Measurements from ENCODE around the gene PCDHGB6.
"Not testable (repeated sequence)": the region's sequence is repeated elsewhere in the genome, so short reads cannot be mapped to it uniquely, and the experiment has no call there.

The PCDHGB6 gene

DNA sequence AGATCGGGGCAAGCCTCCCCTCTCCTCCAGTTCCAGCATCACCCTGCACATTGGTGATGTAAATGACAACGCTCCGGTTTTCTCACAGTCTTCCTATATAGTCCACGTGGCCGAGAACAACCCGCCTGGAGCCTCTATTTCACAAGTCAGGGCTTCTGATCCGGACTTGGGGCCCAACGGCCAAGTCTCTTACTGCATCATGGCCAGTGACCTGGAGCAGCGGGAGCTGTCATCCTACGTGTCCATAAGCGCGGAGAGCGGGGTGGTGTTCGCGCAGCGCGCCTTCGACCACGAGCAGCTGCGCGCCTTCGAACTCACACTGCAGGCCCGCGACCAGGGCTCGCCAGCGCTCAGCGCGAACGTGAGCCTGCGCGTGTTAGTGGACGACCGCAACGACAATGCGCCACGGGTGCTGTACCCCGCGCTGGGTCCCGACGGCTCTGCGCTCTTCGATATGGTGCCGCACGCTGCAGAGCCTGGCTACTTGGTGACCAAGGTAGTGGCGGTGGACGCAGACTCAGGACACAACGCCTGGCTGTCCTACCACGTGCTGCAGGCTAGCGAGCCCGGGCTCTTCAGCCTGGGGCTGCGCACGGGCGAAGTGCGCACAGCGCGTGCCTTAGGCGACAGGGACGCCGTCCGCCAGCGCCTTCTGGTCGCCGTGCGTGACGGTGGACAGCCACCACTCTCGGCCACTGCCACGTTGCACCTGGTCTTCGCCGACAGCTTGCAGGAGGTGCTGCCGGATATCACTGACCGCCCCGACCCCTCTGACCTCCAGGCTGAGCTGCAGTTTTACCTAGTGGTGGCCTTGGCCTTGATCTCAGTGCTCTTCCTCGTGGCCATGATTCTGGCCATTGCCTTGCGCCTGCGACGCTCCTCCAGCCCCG is 18.4 kb upstream of the PCDHGB6 start:
- DNase-seq: no peak

DNA sequence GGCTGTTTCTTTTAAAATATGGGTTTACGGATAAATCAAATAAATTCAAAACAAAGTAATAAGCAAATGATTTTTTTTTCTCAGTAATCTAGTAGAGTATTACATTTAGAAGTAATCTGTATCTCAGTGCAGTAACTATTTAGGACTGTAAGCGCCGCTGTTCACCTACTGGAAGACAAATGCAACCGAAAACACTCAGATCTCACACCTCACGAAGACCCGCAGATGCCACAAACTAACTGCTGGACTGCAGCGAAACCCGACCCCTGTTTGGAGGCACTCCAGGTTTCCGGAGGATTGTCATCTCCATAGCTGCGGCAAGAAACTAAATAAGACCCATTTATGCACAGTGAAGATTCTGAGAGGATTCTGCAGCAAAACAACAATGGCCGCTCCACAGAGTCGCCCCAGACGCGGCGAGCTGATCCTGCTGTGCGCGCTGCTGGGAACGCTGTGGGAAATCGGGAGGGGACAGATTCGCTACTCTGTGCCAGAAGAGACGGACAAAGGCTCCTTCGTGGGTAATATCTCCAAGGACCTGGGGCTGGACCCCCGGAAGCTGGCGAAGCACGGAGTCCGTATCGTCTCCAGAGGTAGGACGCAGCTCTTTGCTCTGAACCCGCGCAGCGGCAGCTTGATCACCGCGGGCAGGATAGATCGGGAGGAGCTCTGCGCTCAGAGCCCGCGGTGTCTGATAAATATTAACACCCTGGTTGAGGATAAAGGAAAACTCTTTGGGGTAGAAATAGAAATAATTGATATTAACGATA is 15.2 kb upstream of the PCDHGB6 start, which contains the start of gene PCDHGA8:
PCDHGA8 (plus strand) TSS at position 205 of the 770 bp plus-strand sequence; CDS start at position 386, 181 bp downstream.
- no peak for DNase-seq

DNA sequence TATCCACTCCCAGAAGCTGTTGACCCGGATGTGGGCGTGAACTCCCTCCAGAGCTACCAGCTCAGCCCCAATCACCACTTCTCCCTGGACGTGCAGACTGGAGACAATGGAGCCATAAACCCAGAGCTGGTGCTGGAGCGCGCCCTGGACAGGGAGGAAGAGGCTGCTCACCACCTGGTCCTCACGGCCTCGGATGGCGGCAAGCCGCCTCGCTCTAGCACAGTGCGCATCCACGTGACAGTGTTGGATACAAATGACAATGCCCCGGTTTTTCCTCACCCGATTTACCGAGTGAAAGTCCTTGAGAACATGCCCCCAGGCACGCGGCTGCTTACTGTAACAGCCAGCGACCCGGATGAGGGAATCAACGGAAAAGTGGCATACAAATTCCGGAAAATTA is 14.6 kb upstream of the PCDHGB6 start:
- DNase-seq: no peak

DNA sequence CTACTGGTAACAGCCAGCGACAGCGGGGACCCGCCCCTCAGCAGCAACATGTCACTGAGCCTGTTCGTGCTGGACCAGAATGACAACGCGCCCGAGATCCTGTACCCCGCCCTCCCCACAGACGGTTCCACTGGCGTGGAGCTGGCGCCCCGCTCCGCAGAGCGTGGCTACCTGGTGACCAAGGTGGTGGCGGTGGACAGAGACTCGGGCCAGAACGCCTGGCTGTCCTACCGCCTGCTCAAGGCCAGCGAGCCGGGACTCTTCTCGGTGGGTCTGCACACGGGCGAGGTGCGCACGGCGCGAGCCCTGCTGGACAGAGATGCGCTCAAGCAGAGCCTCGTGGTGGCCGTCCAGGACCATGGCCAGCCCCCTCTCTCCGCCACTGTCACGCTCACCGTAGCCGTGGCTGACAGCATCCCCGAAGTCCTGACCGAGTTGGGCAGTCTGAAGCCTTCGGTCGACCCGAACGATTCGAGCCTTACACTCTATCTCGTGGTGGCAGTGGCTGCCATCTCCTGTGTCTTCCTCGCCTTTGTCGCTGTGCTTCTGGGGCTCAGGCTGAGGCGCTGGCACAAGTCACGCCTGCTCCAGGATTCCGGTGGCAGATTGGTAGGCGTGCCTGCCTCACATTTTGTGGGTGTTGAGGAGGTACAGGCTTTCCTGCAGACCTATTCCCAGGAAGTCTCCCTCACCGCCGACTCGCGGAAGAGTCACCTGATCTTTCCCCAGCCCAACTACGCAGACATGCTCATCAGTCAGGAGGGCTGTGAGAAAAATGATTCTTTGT is 13.2 kb upstream of the PCDHGB6 start:
- not testable (repeated sequence) for DNase-seq

DNA sequence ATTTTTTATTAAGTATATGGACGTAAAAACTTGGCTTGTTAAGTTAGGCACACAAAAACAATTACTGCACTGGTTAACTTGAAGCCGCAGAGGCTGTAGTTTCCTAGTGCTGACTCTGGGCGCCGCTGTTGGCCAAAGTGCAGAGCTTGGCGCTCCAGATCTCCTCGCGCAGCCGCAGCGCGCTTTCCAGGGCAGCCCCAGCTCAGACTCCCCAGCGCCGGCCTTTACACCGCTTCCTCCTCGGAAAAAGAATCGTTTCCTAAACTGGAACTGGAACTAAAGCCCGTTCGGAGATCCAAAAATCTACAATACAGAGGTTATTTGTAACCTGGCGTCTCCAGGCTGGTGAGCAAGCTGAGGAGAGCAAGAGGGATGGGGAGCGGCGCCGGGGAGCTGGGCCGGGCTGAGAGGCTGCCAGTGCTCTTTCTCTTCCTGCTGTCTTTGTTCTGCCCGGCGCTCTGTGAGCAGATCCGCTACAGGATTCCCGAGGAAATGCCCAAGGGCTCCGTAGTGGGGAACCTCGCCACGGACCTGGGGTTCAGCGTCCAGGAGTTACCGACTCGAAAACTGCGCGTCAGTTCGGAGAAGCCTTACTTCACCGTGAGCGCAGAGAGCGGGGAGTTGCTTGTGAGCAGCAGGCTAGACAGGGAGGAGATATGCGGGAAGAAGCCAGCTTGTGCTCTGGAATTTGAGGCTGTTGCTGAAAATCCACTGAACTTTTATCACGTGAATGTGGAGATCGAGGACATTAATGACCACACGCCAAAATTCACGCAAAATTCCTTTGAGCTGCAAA is 9.9 kb upstream of the PCDHGB6 start, which contains the start of gene PCDHGB5:
PCDHGB5 (plus strand) TSS at position 192 of the 796 bp plus-strand sequence; CDS start at position 373, 181 bp downstream.
- DNase-seq: not testable (repeated sequence)

DNA sequence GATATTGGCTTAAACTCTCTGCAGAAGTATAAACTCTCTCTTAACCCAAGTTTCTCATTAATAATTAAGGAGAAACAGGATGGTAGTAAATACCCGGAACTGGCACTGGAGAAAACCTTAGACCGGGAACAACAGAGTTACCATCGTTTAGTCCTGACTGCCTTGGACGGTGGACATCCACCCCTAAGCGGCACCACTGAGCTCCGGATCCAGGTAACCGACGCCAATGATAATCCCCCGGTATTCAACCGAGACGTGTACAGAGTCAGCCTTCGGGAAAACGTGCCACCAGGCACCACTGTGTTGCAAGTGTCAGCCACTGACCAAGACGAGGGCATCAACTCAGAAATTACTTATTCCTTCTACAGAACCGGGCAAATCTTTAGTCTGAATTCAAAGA is 9.2 kb upstream of the PCDHGB6 start:
- DNase-seq: no peak

DNA sequence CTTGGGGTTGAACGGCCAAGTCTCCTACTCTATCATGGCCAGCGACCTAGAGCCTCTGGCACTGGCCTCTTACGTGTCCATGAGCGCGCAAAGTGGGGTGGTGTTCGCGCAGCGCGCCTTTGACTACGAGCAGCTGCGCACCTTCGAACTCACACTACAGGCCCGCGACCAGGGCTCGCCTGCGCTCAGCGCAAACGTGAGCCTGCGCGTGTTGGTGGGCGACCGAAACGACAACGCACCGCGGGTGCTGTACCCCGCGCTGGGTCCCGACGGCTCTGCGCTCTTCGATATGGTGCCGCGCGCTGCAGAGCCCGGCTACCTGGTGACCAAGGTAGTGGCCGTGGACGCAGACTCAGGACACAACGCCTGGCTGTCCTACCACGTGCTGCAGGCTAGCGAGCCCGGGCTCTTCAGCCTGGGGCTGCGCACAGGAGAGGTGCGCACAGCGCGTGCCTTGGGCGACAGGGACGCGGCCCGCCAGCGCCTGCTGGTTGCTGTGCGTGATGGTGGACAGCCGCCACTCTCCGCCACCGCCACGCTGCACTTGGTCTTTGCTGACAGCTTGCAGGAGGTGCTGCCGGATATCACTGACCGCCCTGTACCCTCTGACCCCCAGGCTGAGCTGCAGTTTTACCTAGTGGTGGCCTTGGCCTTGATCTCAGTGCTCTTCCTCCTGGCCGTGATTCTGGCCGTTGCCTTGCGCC is 8.1 kb upstream of the PCDHGB6 start:
- DNase-seq: no peak

DNA sequence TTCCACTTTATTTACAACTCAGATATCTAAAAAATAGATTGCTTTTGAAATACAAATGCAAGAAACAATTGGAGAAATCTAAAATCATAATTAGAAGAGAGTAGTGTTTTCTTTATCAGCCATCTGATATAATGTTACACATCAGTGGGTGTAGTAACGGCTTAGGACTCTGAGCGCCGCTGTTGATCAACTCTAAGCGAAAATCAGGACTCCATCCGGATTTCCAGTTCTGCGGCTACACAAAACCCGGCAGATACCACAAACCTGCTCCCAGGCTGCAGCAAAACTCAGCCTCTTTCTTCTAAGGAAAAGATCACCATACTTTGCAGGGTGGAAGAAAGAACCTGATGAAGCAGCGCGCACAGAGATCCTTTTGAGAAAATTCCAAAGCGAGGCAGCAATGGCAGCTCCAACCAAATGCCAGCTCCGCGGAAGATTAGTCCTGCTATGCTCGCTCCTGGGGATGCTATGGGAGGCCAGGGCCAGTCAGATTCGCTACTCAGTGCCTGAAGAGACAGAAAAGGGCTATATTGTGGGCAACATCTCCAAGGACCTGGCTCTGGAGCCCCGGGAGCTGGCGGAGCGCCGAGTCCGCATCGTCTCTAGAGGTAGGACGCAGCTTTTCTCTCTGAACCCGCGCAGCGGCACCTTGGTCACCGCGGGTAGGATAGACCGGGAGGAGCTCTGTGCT is 5.1 kb upstream of the PCDHGB6 start, which contains the start of gene PCDHGA9:
PCDHGA9 (plus strand) TSS at position 226 of the 691 bp plus-strand sequence; CDS start at position 401, 175 bp downstream.
- DNase-seq: no peak

DNA sequence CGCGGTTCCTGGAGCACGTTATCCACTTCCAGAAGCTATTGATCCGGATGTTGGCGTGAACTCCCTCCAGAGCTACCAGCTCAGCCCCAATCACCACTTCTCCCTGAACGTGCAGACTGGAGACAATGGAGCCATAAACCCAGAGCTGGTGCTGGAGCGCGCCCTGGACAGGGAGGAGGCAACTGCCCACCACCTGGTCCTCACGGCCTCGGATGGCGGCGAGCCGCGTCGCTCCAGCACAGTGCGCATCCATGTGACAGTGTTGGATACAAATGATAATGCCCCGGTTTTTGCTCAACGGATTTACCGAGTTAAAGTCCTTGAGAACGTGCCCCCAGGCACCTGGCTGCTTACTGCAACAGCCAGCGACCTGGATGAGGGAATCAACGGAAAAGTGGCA is 4.4 kb upstream of the PCDHGB6 start:
- DNase-seq: no peak

DNA sequence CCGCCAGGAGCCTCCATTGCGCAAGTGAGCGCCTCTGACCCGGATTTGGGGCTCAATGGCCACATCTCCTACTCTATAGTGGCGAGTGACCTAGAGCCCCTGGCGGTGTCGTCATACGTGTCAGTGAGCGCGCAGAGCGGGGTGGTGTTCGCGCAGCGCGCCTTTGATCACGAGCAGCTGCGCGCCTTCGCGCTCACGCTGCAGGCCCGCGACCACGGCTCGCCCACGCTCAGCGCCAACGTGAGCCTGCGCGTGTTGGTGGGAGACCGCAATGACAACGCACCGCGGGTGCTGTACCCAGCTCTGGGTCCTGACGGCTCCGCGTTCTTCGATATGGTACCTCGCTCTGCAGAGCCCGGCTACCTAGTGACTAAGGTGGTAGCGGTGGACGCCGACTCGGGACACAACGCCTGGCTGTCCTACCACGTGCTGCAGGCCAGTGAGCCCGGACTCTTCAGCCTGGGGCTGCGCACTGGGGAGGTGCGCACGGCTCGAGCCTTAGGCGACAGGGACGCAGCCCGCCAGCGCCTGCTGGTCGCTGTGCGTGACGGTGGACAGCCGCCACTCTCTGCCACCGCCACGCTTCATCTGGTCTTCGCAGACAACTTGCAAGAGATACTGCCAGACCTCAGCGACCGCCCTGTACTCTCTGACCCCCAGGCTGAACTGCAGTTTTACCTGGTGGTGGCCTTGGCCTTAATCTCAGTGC is 1.9 kb downstream of the PCDHGB6 start:
- DNase-seq: no peak

DNA sequence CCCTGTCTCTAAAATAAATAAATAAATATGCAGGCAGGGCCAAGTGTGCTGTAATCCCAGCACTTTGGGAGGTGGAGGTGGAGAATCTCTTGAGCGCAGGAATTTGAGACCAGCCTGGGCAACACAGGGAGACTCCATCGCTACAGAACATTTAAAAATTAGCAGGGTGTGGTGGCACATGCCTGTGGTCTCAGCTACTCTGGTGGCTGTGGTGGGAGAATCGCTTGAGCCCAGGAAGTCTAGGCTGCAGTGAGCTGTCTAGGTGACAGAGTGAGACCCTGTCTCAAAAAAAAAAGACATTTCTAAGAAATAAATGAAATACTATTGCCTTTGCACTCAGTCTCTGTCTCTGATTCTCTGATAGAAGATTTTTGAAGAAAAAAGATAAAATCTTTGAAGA is 3.8 kb downstream of the PCDHGB6 start:
- no peak for DNase-seq

DNA sequence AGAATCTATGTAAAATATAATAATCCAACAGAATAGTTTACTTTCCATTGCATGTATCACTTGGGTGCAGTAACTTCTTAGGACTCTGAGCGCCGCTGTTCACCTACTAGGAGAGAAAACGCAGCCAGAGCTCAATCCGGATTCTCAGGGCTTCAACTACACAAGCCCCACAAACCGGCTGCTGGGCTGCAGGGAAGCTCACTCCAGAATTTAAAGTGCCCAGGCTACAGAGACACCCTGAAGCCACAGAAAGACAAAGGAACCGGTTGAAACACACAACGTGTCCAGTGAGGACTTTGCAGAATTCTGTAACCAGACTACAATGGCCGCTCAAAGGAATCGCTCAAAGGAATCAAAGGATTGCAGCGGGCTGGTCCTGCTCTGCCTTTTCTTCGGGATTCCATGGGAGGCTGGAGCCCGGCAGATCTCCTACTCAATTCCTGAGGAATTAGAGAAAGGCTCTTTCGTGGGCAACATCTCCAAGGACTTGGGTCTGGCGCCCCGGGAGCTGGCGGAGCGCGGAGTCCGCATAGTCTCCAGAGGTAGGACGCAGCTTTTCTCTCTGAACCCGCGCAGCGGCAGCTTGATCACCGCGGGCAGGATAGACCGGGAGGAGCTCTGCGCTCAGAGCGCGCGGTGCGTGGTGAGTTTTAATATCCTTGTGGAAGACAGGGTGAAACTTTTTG is 5.2 kb downstream of the PCDHGB6 start, which contains the start of gene PCDHGA10:
PCDHGA10 (plus strand) TSS at position 134 of the 686 bp plus-strand sequence; CDS start at position 323, 189 bp downstream.
- DNase-seq: no peak

DNA sequence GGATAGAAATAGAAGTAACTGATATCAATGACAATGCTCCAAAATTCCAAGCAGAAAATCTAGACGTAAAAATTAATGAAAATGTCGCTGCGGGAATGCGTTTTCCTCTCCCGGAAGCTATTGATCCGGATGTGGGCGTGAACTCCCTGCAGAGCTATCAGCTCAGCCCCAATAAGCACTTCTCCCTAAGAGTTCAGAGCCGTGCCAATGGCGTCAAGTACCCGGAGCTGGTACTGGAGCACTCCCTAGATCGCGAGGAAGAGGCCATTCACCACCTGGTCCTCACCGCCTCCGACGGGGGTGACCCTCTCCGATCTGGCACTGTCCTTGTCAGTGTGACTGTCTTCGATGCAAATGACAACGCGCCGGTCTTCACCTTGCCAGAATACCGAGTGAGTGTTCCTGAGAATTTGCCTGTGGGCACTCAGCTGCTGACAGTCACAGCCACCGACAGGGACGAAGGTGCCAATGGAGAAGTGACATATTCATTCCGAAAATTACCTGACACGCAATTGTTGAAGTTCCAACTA is 5.8 kb downstream of the PCDHGB6 start:
- no peak for DNase-seq

DNA sequence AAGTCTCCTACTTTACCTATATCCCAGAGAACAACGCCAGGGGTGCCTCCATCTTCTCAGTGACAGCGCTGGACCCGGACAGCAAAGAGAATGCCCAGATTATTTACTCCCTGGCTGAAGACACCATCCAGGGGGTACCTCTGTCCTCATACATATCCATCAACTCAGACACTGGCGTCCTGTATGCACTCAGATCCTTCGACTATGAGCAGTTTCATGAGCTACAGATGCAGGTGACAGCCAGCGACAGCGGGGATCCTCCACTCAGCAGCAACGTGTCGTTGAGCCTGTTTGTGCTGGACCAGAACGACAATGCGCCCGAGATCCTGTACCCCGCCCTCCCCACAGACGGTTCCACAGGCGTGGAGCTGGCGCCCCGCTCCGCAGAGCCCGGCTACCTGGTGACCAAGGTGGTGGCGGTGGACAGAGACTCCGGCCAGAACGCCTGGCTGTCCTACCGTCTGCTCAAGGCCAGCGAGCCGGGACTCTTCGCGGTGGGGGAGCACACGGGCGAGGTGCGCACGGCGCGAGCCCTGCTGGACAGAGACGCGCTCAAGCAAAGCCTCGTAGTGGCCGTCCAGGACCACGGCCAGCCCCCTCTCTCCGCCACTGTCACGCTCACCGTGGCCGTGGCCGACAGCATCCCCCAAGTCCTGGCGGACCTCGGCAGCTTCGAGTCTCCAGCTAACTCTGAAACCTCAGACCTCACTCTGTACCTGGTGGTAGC is 6.9 kb downstream of the PCDHGB6 start:
- not testable (repeated sequence) for DNase-seq

DNA sequence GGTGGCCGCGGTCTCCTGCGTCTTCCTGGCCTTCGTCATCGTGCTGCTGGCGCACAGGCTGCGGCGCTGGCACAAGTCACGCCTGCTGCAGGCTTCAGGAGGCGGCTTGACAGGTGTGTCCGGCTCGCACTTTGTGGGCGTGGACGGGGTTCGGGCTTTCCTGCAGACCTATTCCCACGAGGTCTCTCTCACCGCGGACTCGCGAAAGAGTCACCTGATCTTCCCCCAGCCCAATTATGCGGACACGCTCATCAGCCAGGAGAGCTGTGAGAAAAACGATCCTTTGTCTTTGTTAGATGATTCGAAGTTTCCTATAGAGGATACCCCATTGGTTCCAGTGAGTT is 7.4 kb downstream of the PCDHGB6 start:
- not testable (repeated sequence) for DNase-seq

DNA sequence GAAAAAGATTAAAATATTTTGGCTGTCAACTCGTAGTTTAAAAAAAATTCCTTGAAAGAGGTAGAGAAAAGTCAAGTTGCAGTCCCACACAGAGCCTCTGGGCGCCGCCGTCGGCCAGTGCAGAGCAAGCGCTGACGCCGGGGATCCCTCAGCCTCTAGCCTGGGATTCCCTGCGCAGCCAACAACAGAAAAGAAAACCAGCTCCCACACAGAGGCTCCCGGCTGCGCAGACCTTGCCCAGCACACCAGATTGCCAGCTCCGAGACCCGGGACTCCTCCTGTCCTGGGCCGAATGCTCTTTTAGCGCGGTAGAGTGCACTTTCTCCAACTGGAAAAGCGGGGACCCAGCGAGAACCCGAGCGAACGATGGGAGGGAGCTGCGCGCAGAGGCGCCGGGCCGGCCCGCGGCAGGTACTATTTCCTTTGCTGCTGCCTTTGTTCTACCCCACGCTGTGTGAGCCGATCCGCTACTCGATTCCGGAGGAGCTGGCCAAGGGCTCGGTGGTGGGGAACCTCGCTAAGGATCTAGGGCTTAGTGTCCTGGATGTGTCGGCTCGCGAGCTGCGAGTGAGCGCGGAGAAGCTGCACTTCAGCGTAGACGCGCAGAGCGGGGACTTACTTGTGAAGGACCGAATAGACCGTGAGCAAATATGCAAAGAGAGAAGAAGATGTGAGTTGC is 9.8 kb downstream of the PCDHGB6 start, which contains the start of gene PCDHGB7:
PCDHGB7 (plus strand) TSS at position 184 of the 679 bp plus-strand sequence; CDS start at position 367, 183 bp downstream.
- not testable (repeated sequence) for DNase-seq
